ENCODE data around the gene HELT. TPM values are rescaled to one million over a fixed set of nuclear protein-coding genes. Genes with fewer than 3 reads are reported as not detected.

Gene HELT
- total and polyA plus RNA-seq, 2 of the 4 experiments (the other 2 are of a cell fraction), result not detected

DNA sequence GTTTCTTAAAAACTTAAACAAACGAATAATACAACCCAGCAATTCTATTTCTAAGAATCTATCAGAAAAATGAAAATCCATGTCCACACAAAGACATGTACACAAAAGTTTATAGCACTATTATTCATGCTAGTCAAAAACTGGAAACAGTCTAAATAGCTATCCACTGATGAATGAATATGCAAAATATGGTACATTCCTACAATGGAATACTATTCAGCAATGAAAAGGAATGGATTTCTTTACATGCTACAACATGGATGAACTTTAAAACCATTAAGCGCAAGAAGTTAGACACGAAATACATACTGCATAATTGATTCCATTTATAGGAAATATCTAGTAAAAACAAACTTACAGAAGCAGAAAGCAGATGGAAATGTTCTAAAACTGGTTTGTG is 43.3 kb downstream of the HELT start:
- ATAC-seq (ENCODE audit: low read depth) (no peak), DNase-seq (no peak)
- Histone ChIP-seq H3K23ac (ENCODE audit: low read depth, low read length) (no peak overlapping the region), H3K27me3 (ENCODE audit: control insufficient read depth, insufficient read depth, low read length) (peaks cover 2% of the 10 kb centered on the region; the same call in 1 of the 2 replicates), H3K4me2 (ENCODE audit: low read depth, low read length) (no peak overlapping the region), H3K79me1 (ENCODE audit: low read depth in 1 of 2, low read length in 2 of 2) (no peaks in the 10 kb centered on the region), H2AFZ (replicated peaks; ENCODE audit: low read length, poor library complexity) (no peak overlapping the region), H3K9me1 (ENCODE audit: insufficient read depth, low read length) (no peaks in the 10 kb centered on the region), H4K8ac (ENCODE audit: low read depth in 2 of 2, low read length in 2 of 2) (no peak overlapping the region), H3K9ac (ENCODE audit: low read depth, low read length) (no peak overlapping the region), H3K4me3 (ENCODE audit: insufficient read depth, low read depth, low read length) (no peak overlapping the region), H2AK9ac (replicated peaks; ENCODE audit: low read depth, low read length, poor library complexity) (no peak overlapping the region), H3K9me3 (ENCODE audit: control insufficient read depth, insufficient read depth, low read length) (no peaks in the 10 kb centered on the region), H3K27ac (ENCODE audit: insufficient read depth, low read length) (no peak overlapping the region), H3K4me1 (ENCODE audit: control insufficient read depth, insufficient read depth, low read length) (no peaks in the 10 kb centered on the region), H3K14ac (replicated peaks; ENCODE audit: low read depth, low read length) (no peak overlapping the region), H4K5ac (ENCODE audit: low read depth, low read length) (no peak overlapping the region), H3K18ac (ENCODE audit: low read depth, low read length) (no peak overlapping the region), H3K36me3 (ENCODE audit: control insufficient read depth, insufficient read depth, low read length) (no peaks in the 10 kb centered on the region), H4K91ac (ENCODE audit: insufficient read depth, low read depth, low read length) (no peak overlapping the region), H4K20me1 (ENCODE audit: insufficient read depth, low read length) (no peaks in the 10 kb centered on the region), H2BK120ac (ENCODE audit: low read depth, low read length) (no peak overlapping the region), H3K4ac (ENCODE audit: low read depth, low read length) (no peak overlapping the region), H2AK5ac (ENCODE audit: low read depth, low read length) (no peak overlapping the region), H2BK5ac (ENCODE audit: low read depth, low read length, poor library complexity, severe bottlenecking) (no peak overlapping the region), H2BK15ac (ENCODE audit: low read depth, low read length) (no peak overlapping the region), H2BK20ac (ENCODE audit: low read depth, low read length) (no peak overlapping the region), H3K56ac (ENCODE audit: extremely low read depth, insufficient read depth, low read length) (no peak overlapping the region)
- dilution Hi-C loops (cut with HindIII; ENCODE audit: low sequenced_read_pairs, unreplicated experiment), result no loop called here
- in situ Hi-C loops (cut with MboI; ENCODE audit: low sequenced_read_pairs), result no loop called here
- intact Hi-C loops (cut with micrococcal nuclease), result no loop called here
- POLR2A ChIA-PET (ENCODE audit: unreplicated experiment), result no interaction called here
- TF ChIP-seq CEBPB (IDR thresholded peaks at IDR 0.05; ENCODE audit: low read depth, low read length), result no peak
- no peak for TF ChIP-seq MAFK (IDR thresholded peaks at IDR 0.05; ENCODE audit: low read depth, low read length)
- TF ChIP-seq FOS (IDR thresholded peaks at IDR 0.05; ENCODE audit: low read depth, low read length), result no peak
- TF ChIP-seq RFX5 (IDR thresholded peaks at IDR 0.05; ENCODE audit: low read depth, low read length), result no peak
- no peak for TF ChIP-seq CHD1 (IDR thresholded peaks at IDR 0.05; ENCODE audit: low read depth, low read length)
- TF ChIP-seq MAZ (IDR thresholded peaks at IDR 0.05; ENCODE audit: borderline replicate concordance, low read depth, low read length), result no peak
- TF ChIP-seq, protein P1, sequence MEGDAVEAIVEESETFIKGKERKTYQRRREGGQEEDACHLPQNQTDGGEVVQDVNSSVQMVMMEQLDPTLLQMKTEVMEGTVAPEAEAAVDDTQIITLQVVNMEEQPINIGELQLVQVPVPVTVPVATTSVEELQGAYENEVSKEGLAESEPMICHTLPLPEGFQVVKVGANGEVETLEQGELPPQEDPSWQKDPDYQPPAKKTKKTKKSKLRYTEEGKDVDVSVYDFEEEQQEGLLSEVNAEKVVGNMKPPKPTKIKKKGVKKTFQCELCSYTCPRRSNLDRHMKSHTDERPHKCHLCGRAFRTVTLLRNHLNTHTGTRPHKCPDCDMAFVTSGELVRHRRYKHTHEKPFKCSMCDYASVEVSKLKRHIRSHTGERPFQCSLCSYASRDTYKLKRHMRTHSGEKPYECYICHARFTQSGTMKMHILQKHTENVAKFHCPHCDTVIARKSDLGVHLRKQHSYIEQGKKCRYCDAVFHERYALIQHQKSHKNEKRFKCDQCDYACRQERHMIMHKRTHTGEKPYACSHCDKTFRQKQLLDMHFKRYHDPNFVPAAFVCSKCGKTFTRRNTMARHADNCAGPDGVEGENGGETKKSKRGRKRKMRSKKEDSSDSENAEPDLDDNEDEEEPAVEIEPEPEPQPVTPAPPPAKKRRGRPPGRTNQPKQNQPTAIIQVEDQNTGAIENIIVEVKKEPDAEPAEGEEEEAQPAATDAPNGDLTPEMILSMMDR (conservative IDR thresholded peaks at IDR 0.05; ENCODE audit: low read depth, low read length), result no peak
- CTCF ChIA-PET, result no interaction called here
- no CpG with 5 or more reads among the region's 3 CpGs for WGBS, 2 experiments (ENCODE audit: extremely low coverage in 2 of 2, insufficient read length in 1 of 2)
- BruUV-seq (replicated peaks), result no TSS peak
